H1 (cell line): ENCODE results near the gene NBPF4. TPM values are rescaled to one million over a fixed set of nuclear protein-coding genes. Genes with fewer than 3 reads are reported as not detected.
"Not testable (repeated sequence)": the region's sequence is repeated elsewhere in the genome, so short reads cannot be mapped to it uniquely, and the experiment has no call there.

Source experiments
- CTCF ChIA-PET: fragments of 300-600 bp; sonication (Branson Sonifier 250); formaldehyde crosslinking; loops from one replicate; lab custom pipeline; 2021; ENCODE audit not compliant: partially characterized antibody; lab: Charles Lee
- POLR2A ChIA-PET: fragments of 300-600 bp; sonication (Branson Sonifier 250); formaldehyde crosslinking; loops from one replicate; lab custom pipeline; 2021; ENCODE audit warnings: inconsistent platforms; ENCODE audit not compliant: partially characterized antibody; lab: Charles Lee
- DNase-seq, 2 experiments: peaks; one replicate each; pipeline versions ENCODE4 v3.0.0 to v3.0.0-alpha.2; 2010 to 2022; ENCODE audit warnings: low spot score in 2 of 2, low read depth in 1 of 2, mixed read lengths in 1 of 2
- FAIRE-seq: peaks from 2 replicates; lab custom pipeline; 2011; peaks lifted over from hg19 to GRCh38; lab: Jason Lieb, UNC
- H2AFZ ChIP-seq: 2 replicates; pipeline ENCODE4 v1.8.1; 2012; ENCODE audit warnings: low read length, inconsistent platforms
- H2AK5ac ChIP-seq: 2 replicates; pipeline ENCODE4 v1.6.1; 2013; ENCODE audit warnings: low read depth, low read length
- H2BK120ac ChIP-seq: replicated peaks from 2 replicates; pipeline ENCODE3; 2013; ENCODE audit warnings: low read depth, low read length, inconsistent platforms
- H2BK12ac ChIP-seq: 2 replicates; pipeline ENCODE4 v1.6.1; 2013; ENCODE audit warnings: low read depth, low read length
- H2BK15ac ChIP-seq: 2 replicates; pipeline ENCODE4 v1.6.1; 2013; ENCODE audit warnings: low read length
- H2BK20ac ChIP-seq: 2 replicates; pipeline ENCODE4 v1.6.1; 2013; ENCODE audit warnings: low read length
- H2BK5ac ChIP-seq: 2 replicates; pipeline ENCODE4 v1.6.1; 2013; ENCODE audit warnings: low read depth, low read length
- H3K14ac ChIP-seq: 2 replicates; pipeline ENCODE4 v1.6.1; 2013; ENCODE audit warnings: inconsistent platforms; ENCODE audit not compliant: insufficient read length
- H3K18ac ChIP-seq: 2 replicates; pipeline ENCODE4 v1.6.1; 2013; ENCODE audit warnings: low read length; ENCODE audit errors: extremely low read depth
- H3K23ac ChIP-seq: 2 replicates; pipeline ENCODE4 v1.6.1; 2013; ENCODE audit warnings: inconsistent platforms; ENCODE audit not compliant: insufficient read length
- H3K23me2 ChIP-seq: 2 replicates; pipeline ENCODE4 v1.6.1; 2013; ENCODE audit warnings: low read depth, low read length
- H3K27ac ChIP-seq: 2 replicates; pipeline ENCODE4 v1.6.1; 2011; ENCODE audit warnings: low read depth, low read length, inconsistent platforms
- H3K27me3 ChIP-seq, 4 experiments: replicated peaks in 1 of 4; 1 replicate in 1 of 4; 2 replicates in 3 of 4; pipeline versions ENCODE4 v1.6.1 to v1.8.1; 2011 to 2013; ENCODE audit warnings: low read length in 3 of 4, mild to moderate bottlenecking in 3 of 4, inconsistent platforms in 2 of 4, mixed read lengths in 2 of 4, moderate library complexity in 1 of 4; ENCODE audit not compliant: control insufficient read depth in 3 of 4, insufficient read depth in 3 of 4; ENCODE audit errors: extremely low read depth in 1 of 4
- H3K36me3 ChIP-seq, 4 experiments: 2 replicates each; pipeline versions ENCODE4 v1.6.1 to v1.8.1; 2011 to 2013; ENCODE audit warnings: mild to moderate bottlenecking in 4 of 4, low read length in 3 of 4, moderate library complexity in 2 of 4, control low read depth in 1 of 4, inconsistent platforms in 1 of 4; ENCODE audit not compliant: insufficient read depth in 4 of 4, control insufficient read depth in 2 of 4
- H3K4ac ChIP-seq: replicated peaks from 2 replicates; pipeline ENCODE3; 2013; ENCODE audit warnings: low read length, low read depth, mixed read lengths, inconsistent platforms; ENCODE audit not compliant: insufficient read length
- H3K4me1 ChIP-seq, 4 experiments: replicated peaks in 1 of 4; 1 replicate in 1 of 4; 2 replicates in 3 of 4; pipeline versions ENCODE4 v1.6.1 to v1.8.1; 2011 to 2013; ENCODE audit warnings: low read length in 3 of 4, inconsistent platforms in 2 of 4, mixed read lengths in 1 of 4; ENCODE audit not compliant: insufficient read depth in 4 of 4, control insufficient read depth in 3 of 4
- H3K4me2 ChIP-seq, 2 experiments: 2 replicates each; pipeline versions ENCODE4 v1.6.1 to v1.8.1; 2011 to 2013; ENCODE audit warnings: low read depth in 2 of 2, low read length in 2 of 2, control low read depth in 1 of 2, inconsistent platforms in 1 of 2, mild to moderate bottlenecking in 1 of 2; ENCODE audit not compliant: insufficient read depth in 1 of 2
- H3K4me3 ChIP-seq, 4 experiments: fragments of 200-600, 300-600 bp in 1 of 4; sonication (generic), shearing (Covaris generic), sonication (Bioruptor Twin) in 1 of 4; 2 replicates each; pipeline versions ENCODE4 v1.5.1 to v1.8.1; 2011 to 2016; ENCODE audit warnings: low read length in 4 of 4, low read depth in 3 of 4, control low read depth in 2 of 4, inconsistent platforms in 2 of 4, mild to moderate bottlenecking in 2 of 4, mixed read lengths in 1 of 4, moderate library complexity in 1 of 4; ENCODE audit not compliant: insufficient read depth in 2 of 4; ENCODE audit errors: extremely low read depth in 1 of 4
- H3K56ac ChIP-seq: replicated peaks from 2 replicates; pipeline ENCODE3; 2013; ENCODE audit warnings: low read depth, mild to moderate bottlenecking, mixed read lengths, low read length, inconsistent platforms; ENCODE audit not compliant: insufficient read length
- H3K79me1 ChIP-seq: 2 replicates; pipeline ENCODE4 v1.6.1; 2013; ENCODE audit warnings: low read depth, low read length, control low read depth
- H3K79me2 ChIP-seq, 2 experiments: 2 replicates each; pipeline versions ENCODE4 v1.6.1 to v1.8.1; 2012 to 2013; ENCODE audit warnings: low read length in 2 of 2, mild to moderate bottlenecking in 2 of 2, inconsistent platforms in 1 of 2; ENCODE audit not compliant: insufficient read depth in 2 of 2, control insufficient read depth in 1 of 2
- H3K9ac ChIP-seq, 4 experiments: replicated peaks in 1 of 4; 1 replicate in 1 of 4; 2 replicates in 3 of 4; pipeline versions ENCODE4 v1.6.1 to v1.8.1; 2011 to 2013; ENCODE audit warnings: low read depth in 3 of 4, low read length in 3 of 4, control low read depth in 2 of 4, mild to moderate bottlenecking in 2 of 4, moderate library complexity in 2 of 4, inconsistent platforms in 1 of 4; ENCODE audit errors: extremely low read depth in 1 of 4
- H3K9me3 ChIP-seq, 2 experiments: 2 replicates each; pipeline versions ENCODE4 v1.6.1 to v1.8.1; 2012 to 2013; ENCODE audit warnings: mild to moderate bottlenecking in 2 of 2, moderate library complexity in 2 of 2, control low read depth in 1 of 2, inconsistent platforms in 1 of 2, low read depth in 1 of 2, low read length in 1 of 2, mixed read lengths in 1 of 2; ENCODE audit not compliant: insufficient read depth in 2 of 2
- H4K20me1 ChIP-seq, 2 experiments: replicated peaks in 1 of 2; 2 replicates each; pipeline versions ENCODE3 to v1.8.1; 2011 to 2013; ENCODE audit warnings: inconsistent platforms in 2 of 2, low read length in 2 of 2, mild to moderate bottlenecking in 1 of 2; ENCODE audit not compliant: insufficient read depth in 2 of 2, control insufficient read depth in 1 of 2
- H4K5ac ChIP-seq: 2 replicates; pipeline ENCODE4 v1.6.1; 2013; ENCODE audit warnings: low read length, low read depth, mixed read lengths, inconsistent platforms; ENCODE audit not compliant: insufficient read length
- H4K8ac ChIP-seq: 2 replicates; pipeline ENCODE4 v1.8.0; 2013; ENCODE audit warnings: mild to moderate bottlenecking, moderate library complexity, low read length, inconsistent platforms; ENCODE audit not compliant: insufficient read depth; ENCODE audit errors: extremely low read depth
- H4K91ac ChIP-seq: replicated peaks from 2 replicates; pipeline ENCODE3; 2013; ENCODE audit warnings: low read length, mixed read lengths, inconsistent platforms; ENCODE audit not compliant: insufficient read length
- WGBS, 2 experiments: shearing (Covaris generic) in 1 of 2; methylation state at CpG; one replicate each; pipeline versions ENCODE4 v1.1.6 to v1.1.7; 2013 to 2015; ENCODE audit warnings: low lambda C conversion rate in 2 of 2, mixed read lengths in 2 of 2, inconsistent platforms in 1 of 2, low coverage in 1 of 2, missing lambda C conversion rate in 1 of 2; ENCODE audit not compliant: insufficient replicate concordance in 2 of 2, insufficient coverage in 1 of 2, insufficient read length in 1 of 2; ENCODE audit errors: extremely low coverage in 1 of 2, missing lambda C conversion rate in 1 of 2; 5-methylcytosine and 5-hydroxymethylcytosine counted together
- polyA plus RNA-seq, 7 experiments: library from polyadenylated mRNA; depleted of rRNA in 3 of 7; stranded (reverse) in 5 of 7; unstranded in 2 of 7; fragments of >200 nt in 5 of 7; fragments of 200-250 nt in 2 of 7; gene quantifications; 1 replicate in 5 of 7; 2 replicates in 1 of 7; 4 replicates in 1 of 7; pipeline versions ENCODE4 v1.2.1 to v1.2.3, GENCODE V29; 2011 to 2013; ENCODE audit warnings: missing spikeins in 2 of 7, mixed read lengths in 2 of 7
- total RNA-seq: library from RNA; stranded (reverse); fragmentation: NEBNext Ultra II Directional; extraction: Animal tissue kit (Norgen Biotek cat#: 25700); gene quantifications from 2 replicates; pipeline ENCODE4 v1.2.1, GENCODE V29; 2021

The NBPF4 gene
- total and polyA plus RNA-seq, 2 of the 8 experiments (the other 6 are each of a cell fraction or from before 2014, with no cell fraction given) = not detected

DNA sequence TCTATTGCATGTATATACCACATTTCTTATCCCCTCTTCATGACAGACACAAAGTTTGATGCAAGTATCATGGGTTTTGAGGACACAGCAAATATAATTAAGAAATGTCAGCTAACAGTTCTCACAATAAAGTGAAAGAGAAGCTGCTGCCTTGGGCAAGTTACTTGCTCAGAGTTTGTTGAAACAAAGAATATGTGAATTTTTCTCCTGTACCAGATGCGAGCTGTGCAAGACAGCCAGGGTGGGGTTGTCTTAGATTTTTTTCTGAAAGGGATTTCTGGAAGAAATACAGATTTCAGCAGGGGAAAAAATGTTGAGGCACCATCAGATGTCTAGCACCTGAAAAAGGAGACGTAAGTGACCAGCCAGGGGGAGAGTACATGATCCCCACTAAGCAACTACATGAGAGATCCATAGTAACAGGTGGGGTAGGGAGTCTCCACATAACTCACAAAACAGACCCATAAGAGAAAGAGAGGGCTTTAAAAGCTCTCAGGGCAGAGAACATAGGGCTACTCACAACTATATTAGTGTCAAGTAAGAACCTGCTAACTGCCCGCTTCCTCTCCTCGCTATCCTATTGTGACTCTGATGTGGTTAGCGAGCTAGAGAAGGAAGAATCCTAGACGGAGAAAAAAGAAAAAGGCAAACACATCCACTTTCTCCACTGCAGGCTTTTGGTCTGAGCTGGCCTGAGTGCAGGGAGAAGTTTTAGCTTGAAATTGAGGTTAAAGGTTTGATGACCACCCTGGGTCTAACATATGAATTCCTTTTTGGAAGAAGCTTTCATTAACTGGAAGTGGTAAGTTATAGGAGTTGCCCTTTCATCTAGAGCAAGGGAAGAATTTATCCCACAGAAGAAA lies 27.6 kb downstream of the NBPF4 start:
- CTCF ChIA-PET = interaction anchor here (1.0 to 1.6 kb wide), 3 partner anchors 12 to 346 kb away, joined by 3 read pairs; no protein-coding TSS in a partner anchor
- H3K23me2 ChIP-seq, H3K27ac ChIP-seq, H2AFZ ChIP-seq, H2BK12ac ChIP-seq, H4K91ac ChIP-seq, H2BK20ac ChIP-seq, H3K18ac ChIP-seq, H2BK5ac ChIP-seq, FAIRE-seq, H3K4me3 ChIP-seq, POLR2A ChIA-PET, H3K23ac ChIP-seq, H3K4me2 ChIP-seq, H3K36me3 ChIP-seq, H2BK15ac ChIP-seq, H3K14ac ChIP-seq, H3K4me1 ChIP-seq, H3K79me2 ChIP-seq, H2BK120ac ChIP-seq, H4K20me1 ChIP-seq, H3K56ac ChIP-seq, H3K4ac ChIP-seq, H3K9me3 ChIP-seq, H3K9ac ChIP-seq, DNase-seq, H4K8ac ChIP-seq, H4K5ac ChIP-seq, H3K27me3 ChIP-seq, H3K79me1 ChIP-seq, H2AK5ac ChIP-seq: not testable (repeated sequence)
- WGBS, 2 experiments = 93% methylated on average over 6 of the region's 6 CpGs; no CpG with 5 or more reads in 1 of the 2 experiments
